Spinal cord (tissue), 10 donors: Measurements from ENCODE around the gene TMEM41B. TPM values are rescaled to one million over a fixed set of nuclear protein-coding genes. Genes with fewer than 3 reads are reported as not detected.

ENCODE experiments used
- DNase-seq, 6 donors: peaks; one replicate each; pipeline versions ENCODE4 v3.0.0 to v3.0.0-alpha.2; 2013 to 2015; ENCODE audit warnings: low spot score in 6 of 6, low read depth in 4 of 6
- H3K27ac ChIP-seq: one replicate; pipeline ENCODE4 v1.5.1; 2013; ENCODE audit warnings: low read depth, low read length, control low read depth
- H3K27me3 ChIP-seq: one replicate; pipeline ENCODE4 v1.6.1; 2013; ENCODE audit warnings: low read length; ENCODE audit not compliant: control insufficient read depth, insufficient read depth
- H3K36me3 ChIP-seq: one replicate; pipeline ENCODE4 v1.6.1; 2013; ENCODE audit warnings: low read length; ENCODE audit not compliant: control insufficient read depth, insufficient read depth
- H3K4me1 ChIP-seq: one replicate; pipeline ENCODE4 v1.6.1; 2013; ENCODE audit warnings: low read length; ENCODE audit not compliant: control insufficient read depth, insufficient read depth
- H3K4me3 ChIP-seq: one replicate; pipeline ENCODE4 v1.5.1; 2013; ENCODE audit warnings: low read depth, low read length, control low read depth
- H3K9me3 ChIP-seq: one replicate; pipeline ENCODE4 v1.6.1; 2013; ENCODE audit warnings: low read length; ENCODE audit not compliant: control insufficient read depth, insufficient read depth
- WGBS: methylation state at CpG from one replicate; pipeline ENCODE4 v1.1.5; 2013; ENCODE audit warnings: missing lambda C conversion rate; ENCODE audit not compliant: insufficient coverage; 5-methylcytosine and 5-hydroxymethylcytosine counted together
- polyA plus RNA-seq, 2 donors: library from polyadenylated mRNA; unstranded; fragments of 120-200 nt; gene quantifications; one replicate each; pipeline ENCODE4 v1.2.1, GENCODE V29; 2013; ENCODE audit not compliant: insufficient read length in 2 of 2
- total RNA-seq, 2 donors: library from RNA; depleted of rRNA in 1 of 2; stranded (reverse); fragments of 120-200 nt in 1 of 2; fragments of >200 nt in 1 of 2; gene quantifications; one replicate each; pipeline versions ENCODE4 v1.2.3 to v1.2.4, GENCODE V29; 2013 to 2014
- donor health status: healthy.

Gene TMEM41B
- total and polyA plus RNA-seq, 4 donors, result 35.7 to 76.8 (median 37.4) TPM

DNA sequence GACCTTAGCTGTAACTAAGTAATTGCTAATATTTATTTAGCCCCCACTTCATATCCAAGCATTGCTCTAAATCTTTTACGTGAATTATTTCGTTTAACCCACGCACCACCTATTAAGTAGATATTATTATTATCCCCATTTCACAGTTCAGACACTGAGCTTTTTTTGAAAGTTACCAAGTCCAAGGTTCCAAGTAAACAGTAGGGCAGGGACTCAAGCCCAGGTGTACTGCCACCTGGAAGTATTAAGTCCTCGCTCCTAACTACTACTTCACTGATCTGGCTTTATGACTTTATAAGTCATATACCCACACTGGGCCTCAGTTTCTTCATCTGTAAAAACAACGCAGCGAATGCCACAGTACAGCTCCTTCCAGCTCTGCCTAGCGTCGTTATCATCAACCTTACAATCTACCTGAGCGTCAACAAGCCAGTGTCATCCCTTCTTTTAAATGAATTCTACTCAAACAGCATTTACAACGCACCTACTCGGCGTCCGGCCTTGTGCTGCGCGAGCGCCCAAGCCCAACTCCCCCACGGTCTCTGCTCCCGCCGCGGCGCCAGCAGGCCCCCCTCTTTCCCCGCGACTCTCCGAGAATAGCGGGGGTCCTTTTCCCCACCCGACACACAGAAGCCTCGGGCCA lies 624 bp downstream of the TMEM41B start:
- WGBS, result 0% methylated on average over 24 of the region's 27 CpGs
- H3K4me1 ChIP-seq, result peaks cover 15% of the 10 kb centered on the region
- DNase-seq, result peak in 5 of 6 donors; percentile 4 to 65 (median 14)
- peaks cover 2% of the 10 kb centered on the region for H3K36me3 ChIP-seq
- peak overlapping the region; percentile 99 for H3K4me3 ChIP-seq
- H3K27me3 ChIP-seq, result peaks cover 6% of the 10 kb centered on the region
- peak overlapping the region; percentile 95 for H3K27ac ChIP-seq
- H3K9me3 ChIP-seq, result no peaks in the 10 kb centered on the region

DNA sequence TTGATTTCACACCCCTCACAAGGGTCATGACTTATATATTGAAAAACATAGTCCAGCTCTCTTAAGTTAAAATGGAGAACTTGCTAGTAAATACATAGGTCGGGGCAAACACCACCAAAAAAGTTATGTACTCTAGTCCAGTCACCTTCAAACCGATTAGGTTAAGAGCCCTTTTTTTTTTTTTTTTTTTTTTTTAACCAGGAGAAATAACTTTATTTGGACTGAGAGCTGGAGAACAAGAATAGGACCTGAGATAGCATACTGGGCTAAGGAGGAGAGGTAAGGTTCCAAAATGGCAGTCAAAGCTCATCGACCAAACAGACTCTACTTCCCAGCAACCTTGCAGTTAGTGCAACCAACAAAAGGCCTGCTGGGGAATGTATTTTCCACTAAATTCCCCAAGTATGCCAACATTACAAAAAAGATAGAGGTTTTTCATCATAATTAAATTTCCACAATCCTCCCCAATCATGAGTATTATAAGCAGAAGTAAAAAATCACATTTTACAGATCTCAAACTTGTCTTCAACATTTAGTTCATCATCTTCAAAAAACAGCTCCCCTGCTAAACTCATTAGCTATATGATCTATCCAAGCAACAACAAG lies 3.8 kb downstream of the TMEM41B start:
- no peak for DNase-seq
- WGBS, result no CpG with 5 or more reads among the region's 3 CpGs
- no peak overlapping the region for H3K27ac ChIP-seq
- H3K9me3 ChIP-seq, result no peaks in the 10 kb centered on the region
- peaks cover 2% of the 10 kb centered on the region for H3K36me3 ChIP-seq
- H3K4me1 ChIP-seq, result peaks cover 15% of the 10 kb centered on the region
- H3K27me3 ChIP-seq, result no peaks in the 10 kb centered on the region
- no peak overlapping the region for H3K4me3 ChIP-seq

DNA sequence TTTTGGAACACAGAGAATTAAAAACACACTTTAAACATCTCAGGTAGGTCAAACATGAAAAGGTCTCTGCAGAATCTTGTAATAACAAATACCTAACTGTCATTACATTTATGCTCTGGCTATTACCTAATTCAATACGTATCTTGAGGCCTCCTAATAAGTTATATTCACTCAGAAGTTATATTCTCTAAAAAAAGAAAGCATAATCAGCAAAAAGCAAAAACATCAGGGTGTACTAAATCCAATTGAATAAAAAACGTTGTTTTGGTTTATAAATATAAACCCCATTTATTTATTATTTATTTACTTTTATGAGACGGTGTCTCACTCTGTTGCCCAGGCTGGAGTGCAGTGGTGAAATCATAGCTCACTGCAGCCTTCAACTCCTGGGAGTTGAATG lies 10.2 kb downstream of the TMEM41B start:
- H3K27ac ChIP-seq, result no peak overlapping the region
- peaks cover under 1% of the 10 kb centered on the region for H3K36me3 ChIP-seq
- no CpG with 5 or more reads among the region's 3 CpGs for WGBS
- no peak overlapping the region for H3K4me3 ChIP-seq
- H3K9me3 ChIP-seq, result no peaks in the 10 kb centered on the region
- H3K27me3 ChIP-seq, result no peaks in the 10 kb centered on the region
- DNase-seq, result no peak
- no peaks in the 10 kb centered on the region for H3K4me1 ChIP-seq

GRCh38 chr11:9302448-9302847 lies 11.9 kb downstream of the TMEM41B start:
- Histone ChIP-seq H3K9me3 (no peaks in the 10 kb centered on the region), H3K27me3 (no peaks in the 10 kb centered on the region), H3K36me3 (peaks cover 16% of the 10 kb centered on the region), H3K4me1 (no peaks in the 10 kb centered on the region), H3K27ac (no peak overlapping the region), H3K4me3 (no peak overlapping the region)
- no peak for DNase-seq
- no CpG with 5 or more reads among the region's 3 CpGs for WGBS

DNA sequence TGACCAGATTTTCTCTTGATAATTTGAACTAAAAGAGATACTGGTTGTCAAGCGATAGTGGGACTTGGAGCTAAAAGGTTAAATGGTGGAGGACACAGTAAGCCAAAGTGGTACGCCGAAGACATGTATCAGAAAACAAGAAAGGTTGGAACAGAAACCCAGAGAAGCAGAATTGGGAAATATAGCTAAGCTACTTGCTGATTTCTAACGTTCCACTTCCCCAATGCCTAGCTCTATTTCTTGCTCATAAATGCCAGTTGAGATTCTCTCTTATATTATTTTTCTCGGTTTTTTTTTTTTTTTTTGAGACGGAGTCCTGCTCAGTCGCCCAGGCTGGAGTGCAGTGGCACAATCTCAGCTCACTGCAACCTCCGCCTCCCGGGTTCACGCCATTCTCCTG lies 12.7 kb downstream of the TMEM41B start:
- no peak overlapping the region for H3K4me3 ChIP-seq

DNA sequence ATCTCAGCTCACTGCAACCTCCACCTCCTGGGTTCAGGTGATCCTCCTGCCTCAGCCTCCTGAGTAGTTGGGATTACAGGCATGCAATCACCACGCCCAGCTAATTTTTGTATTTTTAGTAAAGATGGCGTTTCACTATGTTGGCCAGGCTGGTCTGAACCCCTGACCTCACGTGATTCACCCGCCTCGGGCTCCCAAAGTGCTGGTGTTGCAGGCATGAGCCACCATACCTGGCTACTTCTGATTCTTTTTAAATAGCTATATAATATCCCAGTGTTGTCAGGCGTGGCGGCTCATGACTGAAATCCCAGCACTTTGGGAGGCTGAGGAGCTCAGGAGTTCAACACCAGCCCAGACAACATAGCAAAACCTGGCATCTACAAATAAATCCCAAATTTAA lies 20.7 kb downstream of the TMEM41B start:
- no peak for DNase-seq
- Histone ChIP-seq H3K4me1 (no peaks in the 10 kb centered on the region), H3K27me3 (no peaks in the 10 kb centered on the region), H3K27ac (no peak overlapping the region), H3K4me3 (no peak overlapping the region), H3K9me3 (no peaks in the 10 kb centered on the region), H3K36me3 (peaks cover 39% of the 10 kb centered on the region)
- WGBS, result no CpG with 5 or more reads among the region's 7 CpGs

More for the DNA sequence above, 12.7 kb downstream of the TMEM41B start:
- H3K9me3 ChIP-seq, result no peaks in the 10 kb centered on the region
- no peak overlapping the region for H3K27ac ChIP-seq
- H3K36me3 ChIP-seq, result peaks cover 21% of the 10 kb centered on the region
- no peaks in the 10 kb centered on the region for H3K4me1 ChIP-seq
- WGBS, result 93% methylated on average over 3 of the region's 10 CpGs
- no peaks in the 10 kb centered on the region for H3K27me3 ChIP-seq
- DNase-seq, result no peak

DNA sequence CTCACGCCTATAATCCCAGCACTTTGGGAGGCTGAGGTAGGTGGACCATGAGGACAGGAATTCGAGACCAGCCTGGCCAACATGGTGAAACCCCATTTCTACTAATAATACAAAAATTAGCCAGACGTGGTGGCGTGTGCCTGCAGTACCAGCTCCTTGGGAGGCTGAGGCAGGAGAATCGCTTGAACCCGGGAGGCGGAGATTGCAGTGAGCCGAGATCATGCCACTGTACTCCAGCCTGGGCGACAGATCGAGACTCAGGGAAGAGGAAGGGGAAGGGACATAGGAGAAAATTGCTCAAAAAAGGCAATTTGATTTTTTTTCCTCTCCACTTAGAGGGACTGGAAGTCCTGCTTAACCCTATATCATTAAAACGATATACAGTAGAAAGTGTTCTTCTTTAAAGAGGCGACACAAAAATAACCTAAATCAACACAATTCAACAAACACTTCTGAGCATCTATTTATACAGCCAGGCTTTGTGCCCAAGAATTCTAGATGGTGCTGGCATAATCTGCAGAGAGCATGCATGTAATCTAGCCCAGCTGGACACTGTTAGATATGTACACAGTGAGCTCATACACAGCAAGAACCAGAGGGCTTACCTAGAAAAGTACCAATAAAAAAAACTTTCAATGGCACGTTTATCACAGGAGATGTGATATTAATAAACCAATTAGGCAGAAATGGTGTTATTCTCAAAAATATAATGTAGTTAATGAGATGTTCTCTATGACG lies 28.4 kb downstream of the TMEM41B start:
- Histone ChIP-seq H3K4me1 (no peaks in the 10 kb centered on the region), H3K27me3 (no peaks in the 10 kb centered on the region), H3K9me3 (no peaks in the 10 kb centered on the region), H3K4me3 (no peak overlapping the region), H3K36me3 (peaks cover 26% of the 10 kb centered on the region), H3K27ac (no peak overlapping the region)
- DNase-seq, result no peak
- 95% methylated on average over 4 of the region's 14 CpGs for WGBS

DNA sequence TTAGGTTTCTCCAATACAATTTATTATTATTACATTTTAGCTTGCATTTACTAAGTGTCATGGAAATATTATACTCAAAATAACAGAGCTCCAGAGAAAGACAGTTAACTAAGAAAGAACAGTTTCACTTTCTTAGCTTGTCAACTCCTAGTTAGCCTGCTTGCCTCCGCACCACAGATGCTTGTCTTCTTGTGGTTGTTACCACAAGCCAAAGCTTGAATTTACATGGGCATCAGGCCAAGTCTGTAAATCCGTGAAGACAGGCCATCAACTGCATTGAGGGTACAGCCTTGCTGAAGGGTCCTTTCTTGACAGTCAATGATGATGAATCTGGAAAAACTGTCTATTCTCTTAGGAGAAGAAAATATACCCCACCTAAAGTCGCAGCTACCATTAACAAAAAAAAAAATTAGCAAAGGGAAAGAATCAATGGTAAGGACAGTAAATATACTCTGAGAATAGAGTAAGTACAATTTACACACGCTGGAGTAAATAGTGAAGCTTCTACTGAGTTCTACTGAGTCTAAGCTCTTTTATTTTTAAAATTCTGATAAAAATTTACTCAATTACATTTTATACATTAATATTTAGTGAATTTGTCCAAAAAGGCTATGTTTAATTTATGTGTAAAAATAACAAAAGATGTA lies 33.6 kb downstream of the TMEM41B start:
- H3K9me3 ChIP-seq, result no peaks in the 10 kb centered on the region
- DNase-seq, result peak in 2 of 6 donors; percentile 45 to 80
- H3K27me3 ChIP-seq, result no peaks in the 10 kb centered on the region
- peaks cover 32% of the 10 kb centered on the region for H3K36me3 ChIP-seq
- H3K27ac ChIP-seq, result no peak overlapping the region
- 14% methylated on average over 1 of the region's 4 CpGs for WGBS
- no peak overlapping the region for H3K4me3 ChIP-seq
- no peaks in the 10 kb centered on the region for H3K4me1 ChIP-seq

GRCh38 chr11:9277176-9277575 lies 37.2 kb downstream of the TMEM41B start:
- WGBS, result 72% methylated on average over 8 of the region's 8 CpGs
- no peak overlapping the region for H3K4me3 ChIP-seq
- DNase-seq, result no peak
- peaks cover 7% of the 10 kb centered on the region for H3K4me1 ChIP-seq
- no peaks in the 10 kb centered on the region for H3K27me3 ChIP-seq
- no peaks in the 10 kb centered on the region for H3K9me3 ChIP-seq
- H3K36me3 ChIP-seq, result peaks cover 19% of the 10 kb centered on the region
- no peak overlapping the region for H3K27ac ChIP-seq
